GM10266 (cell line): ENCODE data around the gene ARMS2.

Source experiments
- DNase-seq: peaks from one replicate; pipeline ENCODE4 v3.0.0; 2012; ENCODE audit errors: extremely low spot score
- TF ChIP-seq, protein P1 (sequence below): IDR thresholded peaks from 2 replicates; pipeline ENCODE4 v1.5.1; 2012; ENCODE audit warnings: mild to moderate bottlenecking, low read depth; ENCODE audit not compliant: control insufficient read depth, insufficient read depth; ENCODE audit errors: missing control alignments

The ARMS2 gene, protein sequence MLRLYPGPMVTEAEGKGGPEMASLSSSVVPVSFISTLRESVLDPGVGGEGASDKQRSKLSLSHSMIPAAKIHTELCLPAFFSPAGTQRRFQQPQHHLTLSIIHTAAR

DNA sequence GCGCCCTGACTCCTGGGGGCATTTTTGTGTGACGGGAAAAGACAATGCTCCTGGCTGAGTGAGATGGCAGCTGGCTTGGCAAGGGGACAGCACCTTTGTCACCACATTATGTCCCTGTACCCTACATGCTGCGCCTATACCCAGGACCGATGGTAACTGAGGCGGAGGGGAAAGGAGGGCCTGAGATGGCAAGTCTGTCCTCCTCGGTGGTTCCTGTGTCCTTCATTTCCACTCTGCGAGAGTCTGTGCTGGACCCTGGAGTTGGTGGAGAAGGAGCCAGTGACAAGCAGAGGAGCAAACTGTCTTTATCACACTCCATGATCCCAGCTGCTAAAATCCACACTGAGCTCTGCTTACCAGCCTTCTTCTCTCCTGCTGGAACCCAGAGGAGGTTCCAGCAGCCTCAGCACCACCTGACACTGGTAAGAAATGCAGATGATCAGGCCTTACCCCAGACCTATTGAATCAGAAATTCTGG is at the start of gene ARMS2:
TSS of gene ARMS2 (plus strand) at position 51 of the 478 bp plus-strand sequence. CDS start at position 126, 75 bp downstream.
- TF ChIP-seq, protein P1, sequence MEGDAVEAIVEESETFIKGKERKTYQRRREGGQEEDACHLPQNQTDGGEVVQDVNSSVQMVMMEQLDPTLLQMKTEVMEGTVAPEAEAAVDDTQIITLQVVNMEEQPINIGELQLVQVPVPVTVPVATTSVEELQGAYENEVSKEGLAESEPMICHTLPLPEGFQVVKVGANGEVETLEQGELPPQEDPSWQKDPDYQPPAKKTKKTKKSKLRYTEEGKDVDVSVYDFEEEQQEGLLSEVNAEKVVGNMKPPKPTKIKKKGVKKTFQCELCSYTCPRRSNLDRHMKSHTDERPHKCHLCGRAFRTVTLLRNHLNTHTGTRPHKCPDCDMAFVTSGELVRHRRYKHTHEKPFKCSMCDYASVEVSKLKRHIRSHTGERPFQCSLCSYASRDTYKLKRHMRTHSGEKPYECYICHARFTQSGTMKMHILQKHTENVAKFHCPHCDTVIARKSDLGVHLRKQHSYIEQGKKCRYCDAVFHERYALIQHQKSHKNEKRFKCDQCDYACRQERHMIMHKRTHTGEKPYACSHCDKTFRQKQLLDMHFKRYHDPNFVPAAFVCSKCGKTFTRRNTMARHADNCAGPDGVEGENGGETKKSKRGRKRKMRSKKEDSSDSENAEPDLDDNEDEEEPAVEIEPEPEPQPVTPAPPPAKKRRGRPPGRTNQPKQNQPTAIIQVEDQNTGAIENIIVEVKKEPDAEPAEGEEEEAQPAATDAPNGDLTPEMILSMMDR, result no peak
- no peak for DNase-seq

DNA sequence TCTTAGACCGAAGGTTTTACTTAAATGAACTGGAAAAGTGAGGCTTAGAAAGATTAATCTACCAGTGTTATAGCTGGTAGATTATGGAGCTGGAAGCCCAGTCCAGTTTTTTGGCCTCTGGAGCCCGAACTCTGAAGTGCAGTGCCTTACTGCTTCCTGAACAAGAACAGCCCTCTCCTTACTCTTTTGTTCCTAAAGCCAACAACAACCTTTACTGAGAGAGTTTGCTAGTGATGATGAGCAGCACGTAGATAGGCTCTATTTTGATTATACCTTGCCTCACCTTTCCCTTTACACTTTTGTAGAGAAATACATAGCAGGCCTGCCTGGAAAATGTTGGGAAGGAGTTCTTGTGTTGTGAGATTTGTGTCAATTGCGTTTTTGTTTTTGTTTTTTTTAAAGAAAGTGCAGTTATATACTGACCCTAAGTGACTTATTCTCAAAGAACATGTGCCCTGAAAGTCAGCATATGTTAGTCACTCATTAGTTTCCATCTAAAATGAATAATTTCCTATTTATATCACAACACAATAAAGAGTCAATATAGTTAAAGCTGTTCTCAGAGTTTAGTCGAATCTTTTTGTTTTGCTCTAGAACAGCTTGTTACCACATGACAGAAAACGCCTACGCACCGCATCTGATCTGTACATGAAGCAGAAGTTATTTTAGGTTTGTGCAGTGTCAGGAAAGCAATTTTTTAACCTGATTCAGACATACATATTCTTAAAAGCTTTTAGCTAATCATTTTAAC is 46.9 kb upstream of the ARMS2 start:
- TF ChIP-seq, protein P1, result no peak
- no peak for DNase-seq

DNA sequence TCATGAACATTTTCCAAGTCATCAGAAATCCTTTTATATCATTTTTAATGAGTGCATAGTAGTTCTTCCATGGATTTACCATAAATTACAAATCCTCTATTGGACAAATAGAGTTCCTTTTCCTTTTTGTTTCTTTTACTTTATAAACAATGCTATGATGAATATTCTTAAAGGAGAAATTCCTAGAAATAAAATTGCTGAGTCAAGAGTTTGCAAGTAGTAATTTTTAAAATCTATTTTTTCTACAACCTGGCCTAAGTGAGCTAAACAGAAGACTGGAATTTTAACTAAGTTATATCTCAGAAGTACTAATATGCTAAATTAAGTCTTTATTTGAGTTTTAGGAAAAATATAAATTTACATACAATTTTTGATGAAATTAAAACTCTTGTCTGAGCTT is 41.1 kb upstream of the ARMS2 start:
- no peak for DNase-seq
- TF ChIP-seq, protein P1, result no peak

DNA sequence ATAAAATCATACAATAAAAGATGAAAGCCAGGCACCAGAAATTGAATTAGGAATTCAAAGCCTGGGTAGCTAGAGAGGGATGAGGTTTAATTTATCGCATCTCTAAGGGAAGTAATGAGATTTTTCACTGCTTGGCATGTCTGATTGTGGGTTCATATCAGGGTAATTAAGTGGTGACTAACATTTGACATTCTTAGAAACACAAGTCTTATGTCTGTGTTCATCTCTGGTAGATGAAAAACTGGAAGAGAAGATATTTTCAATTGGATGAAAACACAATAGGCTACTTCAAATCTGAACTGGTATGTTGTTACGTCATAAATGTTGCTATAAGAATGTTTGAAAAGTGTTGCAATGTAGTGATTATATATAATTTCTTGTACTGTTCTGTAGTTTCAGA is 36.8 kb upstream of the ARMS2 start:
- DNase-seq, result no peak
- TF ChIP-seq, protein P1, result no peak

DNA sequence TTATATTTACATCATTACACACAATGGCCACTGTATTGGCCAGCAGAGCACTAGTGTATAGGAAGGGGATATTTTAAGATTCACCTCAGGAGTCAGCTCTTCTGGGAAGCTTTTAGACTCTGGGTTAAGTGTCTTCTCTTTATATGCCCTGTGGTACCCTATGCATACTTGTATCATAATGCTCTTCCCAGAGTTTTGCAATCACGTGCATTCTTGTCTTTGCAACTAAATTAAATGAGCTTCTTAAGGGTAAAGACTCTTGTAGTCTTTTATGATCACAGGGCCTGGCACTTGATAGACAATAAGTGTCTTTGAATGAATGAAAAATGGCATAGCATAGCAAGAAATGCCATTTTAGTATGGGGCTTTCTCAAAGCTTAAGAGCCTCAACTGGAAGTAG is 35.4 kb upstream of the ARMS2 start:
- TF ChIP-seq, protein P1, result no peak
- no peak for DNase-seq

DNA sequence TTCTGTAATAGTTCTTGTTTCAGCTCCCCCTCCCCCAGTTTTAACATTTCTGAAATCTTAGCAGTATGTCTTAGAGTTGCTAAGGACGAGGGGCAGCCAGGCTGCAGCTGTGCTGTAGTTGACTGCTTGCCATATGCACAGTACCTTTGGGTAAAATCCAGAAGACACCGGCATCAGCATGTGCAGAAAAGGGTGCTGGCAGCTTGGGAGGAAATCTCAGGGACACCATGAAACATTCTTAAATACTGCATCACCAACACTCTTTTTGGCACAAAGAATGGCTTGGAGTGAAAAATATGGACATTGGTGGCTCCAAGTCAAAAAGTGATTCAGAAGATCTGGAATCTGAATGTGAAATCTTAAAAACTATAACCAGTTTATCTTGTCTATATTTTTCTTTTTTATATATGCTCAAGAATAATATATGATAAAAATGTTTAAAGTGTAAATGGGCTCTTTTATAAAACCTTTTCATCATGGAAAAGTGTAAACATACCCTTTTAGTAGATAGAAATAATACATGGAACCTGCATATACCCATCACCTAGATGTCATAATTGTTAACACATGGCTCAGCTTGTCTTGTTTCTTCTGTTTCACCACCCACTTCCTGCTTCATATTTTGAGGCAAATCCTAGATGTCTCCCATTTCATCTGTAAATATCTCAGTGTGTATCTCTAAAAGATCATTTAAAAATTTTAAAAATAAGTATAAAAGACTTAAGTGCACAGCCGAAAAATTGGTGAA is 34.4 kb upstream of the ARMS2 start:
- TF ChIP-seq, protein P1, result no peak
- DNase-seq, result no peak

DNA sequence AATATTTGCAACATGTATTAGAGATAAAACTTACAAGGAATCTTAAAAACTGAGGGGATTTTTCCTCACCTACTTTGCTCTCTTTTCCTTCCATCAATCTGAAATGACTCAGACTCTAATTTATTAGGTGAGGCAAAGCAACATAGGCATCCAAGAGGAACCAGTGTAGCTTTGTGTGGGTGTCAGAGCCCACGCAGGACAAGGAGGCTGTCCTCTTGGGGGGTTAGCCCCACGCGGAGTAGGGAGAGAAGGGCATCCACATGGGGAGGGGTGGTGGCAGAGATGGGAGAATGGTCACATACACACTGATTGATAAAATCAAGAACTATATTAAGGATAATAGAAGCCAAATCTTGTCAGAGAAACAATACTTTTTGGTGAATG is 33.8 kb upstream of the ARMS2 start:
- TF ChIP-seq, protein P1, result no peak
- DNase-seq, result no peak
